Activated T-cell treated with anti-CD3 and anti-CD28 coated beads, Interleukin-2, amount 50 U/mL, for 4 hours (primary cell): ENCODE data around the gene EGR1. TPM values are rescaled to one million over a fixed set of nuclear protein-coding genes. Genes with fewer than 3 reads are reported as not detected.
A peak's percentile ranks its signal among the peaks of the same experiment; 100 is the strongest.
"Not testable (repeated sequence)": the region's sequence is repeated elsewhere in the genome, so short reads cannot be mapped to it uniquely, and the experiment has no call there.

Experiments used
- ATAC-seq, 2 donors: fragments of 200-7000 bp; cut with Tn5 transposase; one replicate each; pipeline ENCODE4 v1.10.0; 2021
- DNase-seq: peaks from one replicate; pipeline ENCODE4 v3.0.0-alpha.2; 2020
- H3K27me3 Mint-ChIP-seq: one replicate; pipeline ENCODE4 v1.8.0; 2021; ENCODE audit warnings: low read depth, mixed read lengths
- H3K36me3 Mint-ChIP-seq: one replicate; pipeline ENCODE4 v1.8.0; 2022; ENCODE audit warnings: mixed read lengths; ENCODE audit not compliant: insufficient read depth
- H3K4me1 Mint-ChIP-seq: one replicate; pipeline ENCODE4 v1.8.0; 2021; ENCODE audit warnings: low read depth, mixed read lengths
- H3K4me3 Mint-ChIP-seq: one replicate; pipeline ENCODE4 v1.8.0; 2021; ENCODE audit warnings: mild to moderate bottlenecking, moderate library complexity, mixed read lengths
- H3K9me3 Mint-ChIP-seq: one replicate; pipeline ENCODE4 v1.8.0; 2021; ENCODE audit warnings: mixed read lengths
- total RNA-seq, 3 donors: library from RNA; stranded (reverse); gene quantifications; one replicate each; pipeline ENCODE4 v1.2.1, GENCODE V29; 2021

Gene EGR1
- total RNA-seq, 3 donors from 2014 or later = 18.9 to 26.4 (median 20.0) TPM

- no peaks in the 10 kb centered on the region for H3K9me3 Mint-ChIP-seq
- no peaks in the 10 kb centered on the region for H3K4me1 Mint-ChIP-seq
- no peaks in the 10 kb centered on the region for H3K27me3 Mint-ChIP-seq
- H3K36me3 Mint-ChIP-seq = peaks cover 1% of the 10 kb centered on the region
- DNase-seq (no peak), ATAC-seq (no peak)
- H3K4me3 Mint-ChIP-seq = no peak overlapping the region
These were observed 36.8 kb downstream of the EGR1 start for GRCh38 chr5:138502121-138502520.

GRCh38 chr5:138502521-138502920 lies 37.2 kb downstream of the EGR1 start:
- Mint-ChIP-seq H3K36me3 (peaks cover 5% of the 10 kb centered on the region), H3K4me3 (no peak overlapping the region), H3K27me3 (no peaks in the 10 kb centered on the region), H3K4me1 (no peaks in the 10 kb centered on the region), H3K9me3 (no peaks in the 10 kb centered on the region)
- DNase-seq (no peak), ATAC-seq (no peak)

DNA sequence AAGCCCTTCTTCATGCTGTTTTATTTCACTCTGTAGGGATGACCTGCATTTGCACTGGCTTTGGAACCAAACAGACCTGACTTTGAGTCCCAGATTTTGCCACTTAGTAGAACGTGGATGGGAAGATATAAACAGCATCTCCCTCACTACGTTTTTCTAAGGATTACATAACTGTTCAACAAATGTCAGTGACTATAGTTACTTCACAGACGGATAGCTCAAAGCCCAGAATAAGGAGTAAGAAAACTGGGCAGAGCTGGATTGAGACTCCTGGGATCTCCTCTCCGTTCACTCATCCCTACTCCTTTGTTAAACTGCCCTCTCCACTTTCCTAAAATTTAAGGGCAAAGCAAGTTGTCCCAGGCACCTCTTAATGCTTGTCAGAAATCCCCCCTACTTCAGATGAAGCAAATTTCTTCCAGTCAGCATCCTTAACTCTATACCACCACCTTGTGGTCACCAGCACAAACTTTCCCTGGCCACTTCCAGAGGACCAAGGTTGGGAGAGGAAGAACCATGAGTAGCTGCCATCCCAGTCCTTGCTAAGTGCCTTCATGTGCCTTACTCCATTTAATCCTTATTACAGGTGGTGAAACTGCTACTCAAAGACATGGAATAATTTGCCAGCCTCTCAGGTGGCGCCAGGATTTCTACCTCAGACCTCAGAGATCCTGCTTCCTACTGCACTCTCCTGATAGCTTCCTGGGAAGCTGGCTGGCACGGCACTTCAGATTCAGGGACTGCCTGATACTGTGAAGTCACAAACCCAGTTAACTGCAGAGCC lies 38.4 kb downstream of the EGR1 start:
- Mint-ChIP-seq H3K27me3 (no peaks in the 10 kb centered on the region), H3K9me3 (no peaks in the 10 kb centered on the region), H3K36me3 (peaks cover 12% of the 10 kb centered on the region), H3K4me3 (no peak overlapping the region), H3K4me1 (no peaks in the 10 kb centered on the region)
- DNase-seq = no peak
- ATAC-seq = peak; percentile 70 to 73

- no peak overlapping the region for H3K4me3 Mint-ChIP-seq
- H3K36me3 Mint-ChIP-seq = peaks cover 19% of the 10 kb centered on the region
- no peaks in the 10 kb centered on the region for H3K4me1 Mint-ChIP-seq
- ATAC-seq (no peak), DNase-seq (no peak)
- H3K27me3 Mint-ChIP-seq = no peaks in the 10 kb centered on the region
- H3K9me3 Mint-ChIP-seq = no peaks in the 10 kb centered on the region
These were observed 39.5 kb downstream of the EGR1 start for GRCh38 chr5:138504799-138505198.

- Mint-ChIP-seq H3K9me3 (no peaks in the 10 kb centered on the region), H3K27me3 (no peaks in the 10 kb centered on the region), H3K4me3 (no peak overlapping the region), H3K4me1 (no peaks in the 10 kb centered on the region), H3K36me3 (peaks cover 25% of the 10 kb centered on the region)
- no peak for ATAC-seq
- DNase-seq = no peak
These were observed 41.4 kb downstream of the EGR1 start for GRCh38 chr5:138506370-138507306.

DNA sequence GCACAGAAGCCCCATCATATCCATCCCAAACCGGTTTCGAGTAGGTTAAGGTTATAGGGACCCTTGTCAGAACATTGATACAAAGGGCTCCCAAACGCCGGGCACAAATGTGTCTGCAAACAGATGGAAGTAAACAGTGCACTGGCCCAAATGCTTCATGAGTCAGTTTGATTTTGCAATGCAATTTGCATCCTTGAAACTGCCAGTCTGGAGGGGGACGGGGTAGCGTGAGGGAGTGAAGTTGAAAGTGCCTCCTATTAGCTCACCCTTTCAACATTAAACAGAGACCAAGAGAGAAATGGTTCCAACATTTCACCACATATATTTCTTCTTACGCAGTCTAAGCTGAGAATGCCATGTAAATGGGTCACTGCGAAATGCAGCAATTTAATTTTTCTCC lies 42.2 kb downstream of the EGR1 start:
- not testable (repeated sequence) for DNase-seq, ATAC-seq, H3K9me3 Mint-ChIP-seq, H3K4me3 Mint-ChIP-seq, H3K4me1 Mint-ChIP-seq, H3K27me3 Mint-ChIP-seq
- peaks cover 25% of the 10 kb centered on the region for H3K36me3 Mint-ChIP-seq

DNA sequence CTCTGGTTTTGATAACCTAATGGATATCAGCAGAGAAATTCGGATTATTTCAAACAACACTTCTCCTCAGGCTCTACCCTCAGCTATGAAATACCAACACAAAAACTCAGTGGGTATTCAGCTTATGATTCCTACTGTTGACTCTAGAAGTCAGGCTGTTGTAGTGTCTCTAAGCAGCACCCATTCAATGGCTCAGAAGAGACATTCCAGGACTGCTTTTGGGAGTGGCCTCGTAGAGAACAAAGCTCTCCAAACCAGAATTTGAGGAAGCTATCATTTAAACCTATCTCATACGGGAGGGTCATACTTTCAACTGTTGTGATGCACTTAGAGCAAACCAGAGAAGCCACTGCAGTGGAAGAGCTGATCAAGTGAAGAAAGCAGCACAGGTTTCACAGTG lies 43.7 kb downstream of the EGR1 start:
- no peaks in the 10 kb centered on the region for H3K27me3 Mint-ChIP-seq
- peaks cover 36% of the 10 kb centered on the region for H3K36me3 Mint-ChIP-seq
- no peak overlapping the region for H3K4me3 Mint-ChIP-seq
- H3K4me1 Mint-ChIP-seq = no peaks in the 10 kb centered on the region
- DNase-seq = no peak
- no peak for ATAC-seq
- H3K9me3 Mint-ChIP-seq = no peaks in the 10 kb centered on the region

GRCh38 chr5:138514021-138514420 lies 48.7 kb downstream of the EGR1 start:
- H3K4me3 Mint-ChIP-seq = no peak overlapping the region
- peaks cover 37% of the 10 kb centered on the region for H3K36me3 Mint-ChIP-seq
- DNase-seq (no peak), ATAC-seq (no peak)
- peaks cover 2% of the 10 kb centered on the region for H3K4me1 Mint-ChIP-seq
- H3K27me3 Mint-ChIP-seq = no peaks in the 10 kb centered on the region
- no peaks in the 10 kb centered on the region for H3K9me3 Mint-ChIP-seq

DNA sequence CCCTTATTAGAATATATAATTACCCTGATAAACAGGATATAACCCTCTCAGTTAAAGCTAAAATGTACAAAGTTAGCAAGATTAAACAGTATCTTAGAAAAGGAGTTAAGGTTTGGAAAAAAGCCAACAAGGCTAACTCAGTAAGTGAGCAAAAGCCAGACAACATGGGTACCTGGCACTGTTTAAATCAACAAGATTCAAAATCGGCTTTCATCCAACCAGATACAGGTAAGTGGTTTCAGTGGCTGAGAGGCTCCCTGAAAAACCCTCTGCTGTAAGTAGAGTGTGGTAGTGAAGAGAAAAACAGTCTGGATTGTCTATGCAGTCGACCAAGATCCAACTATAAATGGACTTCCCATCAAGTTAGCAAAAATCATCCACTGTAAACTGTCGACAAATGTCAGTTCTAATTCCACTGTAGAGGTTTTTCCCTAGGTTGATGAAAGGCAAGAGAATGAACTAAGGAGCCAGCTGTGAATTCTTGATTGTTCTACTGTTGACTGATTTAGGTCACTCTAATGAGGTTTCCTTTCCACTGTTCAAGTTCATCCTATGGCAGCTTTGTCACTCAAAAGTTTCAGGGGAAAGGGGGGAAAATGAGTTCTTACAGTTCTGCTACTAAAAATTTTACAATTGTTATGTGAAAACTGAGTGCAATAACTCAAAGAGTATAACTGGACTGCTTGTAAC lies 50.4 kb downstream of the EGR1 start:
- Mint-ChIP-seq H3K4me3 (no peak overlapping the region), H3K36me3 (peaks cover 30% of the 10 kb centered on the region), H3K27me3 (no peaks in the 10 kb centered on the region), H3K9me3 (no peaks in the 10 kb centered on the region), H3K4me1 (peaks cover 4% of the 10 kb centered on the region)
- DNase-seq (no peak), ATAC-seq (no peak)

DNA sequence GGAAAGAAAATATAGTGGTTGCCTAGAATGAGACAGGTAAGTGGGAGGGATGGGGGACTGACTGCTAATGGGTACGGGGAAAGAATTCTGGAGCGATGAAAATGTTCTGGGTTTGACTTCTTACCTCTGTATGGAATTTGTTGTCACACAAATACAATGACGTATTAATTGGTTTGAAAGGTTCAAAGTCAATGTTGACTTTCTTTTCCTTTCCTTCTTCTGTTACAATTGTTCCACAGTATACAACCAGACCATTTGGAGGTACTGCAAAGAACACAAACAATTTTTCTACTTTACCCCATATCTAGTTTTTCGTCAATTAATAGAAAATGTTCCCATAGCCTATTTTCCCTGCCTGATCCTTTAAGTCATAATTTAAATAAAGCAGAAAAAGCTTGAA lies 52.2 kb downstream of the EGR1 start:
- H3K9me3 Mint-ChIP-seq = no peaks in the 10 kb centered on the region
- H3K36me3 Mint-ChIP-seq = peaks cover 34% of the 10 kb centered on the region
- ATAC-seq = no peak
- no peak for DNase-seq
- no peak overlapping the region for H3K4me3 Mint-ChIP-seq
- peaks cover 9% of the 10 kb centered on the region for H3K4me1 Mint-ChIP-seq
- no peaks in the 10 kb centered on the region for H3K27me3 Mint-ChIP-seq

Other genes starting within 250 kb of the EGR1 start
- gene GFRA3, start 190.9 kb upstream of the EGR1 start, total RNA-seq = not detected
- gene CDC25C, start 133.7 kb upstream of the EGR1 start, total RNA-seq = 1 to 10 TPM in 2 of 3 donors, under 1 TPM in 1; 0.69 to 1.3 (median 1.2) TPM
- 10 to 100 TPM; 22.2 to 25.6 (median 25.4) TPM for gene FAM53C, start 127.2 kb upstream of the EGR1 start, total RNA-seq
- gene KDM3B, start 112.8 kb upstream of the EGR1 start, total RNA-seq = 10 to 100 TPM; 33.6 to 35.6 (median 34.4) TPM
- 1 to 10 TPM; 1.3 to 1.8 (median 1.7) TPM for gene REEP2, start 26.4 kb upstream of the EGR1 start, total RNA-seq
- 100 to 1,000 TPM; 261 to 279 (median 270) TPM for gene ETF1, start 77.8 kb downstream of the EGR1 start, total RNA-seq
- gene HSPA9, start 109.9 kb downstream of the EGR1 start, total RNA-seq = 100 to 1,000 TPM; 701 to 707 (median 707) TPM